ENCODE measurements around the gene POLH. TPM values are rescaled to one million over a fixed set of nuclear protein-coding genes. Genes with fewer than 3 reads are reported as not detected.
A peak's percentile ranks its signal among the peaks of the same experiment; 100 is the strongest.
"Not testable (repeated sequence)": the region's sequence is repeated elsewhere in the genome, so short reads cannot be mapped to it uniquely, and the experiment has no call there.

The POLH gene
- total RNA-seq, 1 donor from 2014 or later: 5.9 TPM

DNA sequence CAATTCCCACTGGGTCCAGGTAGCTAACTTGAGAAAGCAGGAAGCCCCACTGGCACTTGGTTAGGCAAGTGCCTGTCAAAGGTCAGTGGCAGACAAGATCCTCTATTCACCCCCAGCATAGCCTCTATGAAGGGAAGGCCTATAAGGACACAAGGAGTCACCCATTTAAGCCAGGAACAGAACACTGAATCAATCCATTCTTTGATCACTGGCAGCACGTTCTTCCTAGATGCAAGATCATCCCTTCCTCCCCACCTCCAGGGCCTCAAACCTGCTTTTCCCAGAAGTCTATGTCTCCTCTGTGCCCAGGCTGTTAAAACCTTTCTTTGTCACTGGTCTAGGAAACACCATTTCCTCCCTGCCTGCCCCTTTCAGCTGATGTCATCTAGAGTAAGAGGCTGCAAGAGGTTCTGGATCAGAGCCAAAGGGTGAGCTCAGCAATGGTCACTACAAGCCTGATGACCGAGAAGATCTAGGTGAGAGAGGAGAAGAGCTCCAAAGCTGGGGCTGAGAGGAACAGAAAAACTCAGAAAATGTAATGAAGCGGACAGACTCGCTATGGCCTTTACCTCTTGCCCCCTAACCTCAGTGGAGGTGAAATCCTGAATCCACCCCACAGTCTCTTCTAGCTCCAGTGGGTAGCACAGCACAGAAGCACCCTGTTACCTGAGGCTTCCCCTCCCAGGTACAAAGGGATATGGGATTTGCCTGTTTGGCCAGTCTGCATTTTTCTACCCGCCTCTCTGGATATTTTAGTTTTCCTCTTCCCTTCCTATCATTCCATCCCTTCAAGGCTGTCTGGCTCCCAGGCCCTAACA is 51.2 kb downstream of the POLH start:
- intact Hi-C loops (cut with DNase I): no loop called here
- ATAC-seq (no peak), DNase-seq (ENCODE audit: missing footprints) (peak; percentile 84)

DNA sequence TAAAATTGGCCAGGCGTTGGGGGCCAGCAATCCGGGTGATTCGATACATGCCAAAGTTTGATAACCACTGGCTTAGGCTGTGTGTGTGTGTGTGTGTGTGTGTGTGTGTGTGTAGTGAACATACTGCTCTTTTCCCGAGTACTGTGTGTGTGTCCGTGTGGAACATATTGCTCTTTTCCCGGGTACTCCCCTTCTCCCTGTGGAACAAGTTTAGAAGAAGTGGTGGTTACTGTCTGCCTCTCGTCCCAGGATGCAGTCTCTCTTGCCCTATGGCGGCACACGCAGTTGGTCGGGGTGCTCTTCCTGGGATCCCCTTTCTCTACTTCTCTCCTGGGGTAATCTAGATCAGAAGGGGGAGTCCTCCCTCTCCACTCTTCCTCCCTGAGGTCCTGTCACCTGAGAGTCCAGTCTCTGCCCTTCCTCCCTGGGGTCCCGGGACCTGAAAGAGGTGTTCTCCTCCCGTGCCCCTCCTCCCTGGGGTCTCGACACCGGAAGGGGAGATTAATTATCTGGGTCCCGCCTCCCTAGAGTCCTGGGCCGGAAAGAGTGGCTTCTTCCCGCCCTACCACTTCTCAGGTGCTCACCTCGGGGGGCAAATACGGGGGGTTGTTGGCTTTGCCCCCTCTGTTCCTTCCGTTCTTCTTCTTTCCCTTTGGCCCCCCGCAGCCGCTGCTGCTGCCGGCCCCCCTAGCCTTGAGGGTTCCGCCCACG is 52.6 kb downstream of the POLH start:
- no peak for ATAC-seq
- intact Hi-C loops (cut with DNase I): no loop called here
- DNase-seq (ENCODE audit: missing footprints): no peak

DNA sequence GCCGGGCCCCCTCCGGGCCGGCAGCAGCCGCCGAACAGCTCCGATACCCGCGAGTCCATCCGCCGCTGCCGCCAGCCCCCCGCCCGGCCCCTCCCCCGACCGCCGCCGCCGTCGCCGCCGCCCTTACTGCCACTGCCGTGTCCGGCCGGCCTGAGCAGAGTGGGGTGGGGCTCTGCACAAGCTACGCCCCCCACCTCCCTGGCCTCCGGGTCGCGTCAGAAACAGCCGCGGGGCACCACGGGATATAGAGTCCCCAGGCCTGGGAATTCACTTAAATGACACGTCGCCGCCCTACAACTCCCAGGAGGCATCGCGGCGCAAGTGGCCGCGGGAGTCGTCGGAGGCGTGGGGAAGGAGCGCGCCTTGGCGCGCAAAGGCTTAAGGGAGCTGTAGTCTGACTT is 53.1 kb downstream of the POLH start, which contains the start of gene GTPBP2:
Gene GTPBP2 (minus strand): TSS at position 161 of the 401 bp plus-strand sequence. CDS start 102 bp downstream, at position 59.
- ATAC-seq (peak; percentile 94), DNase-seq (ENCODE audit: missing footprints) (peak; percentile 100)
- intact Hi-C loops (cut with DNase I): no loop called here

DNA sequence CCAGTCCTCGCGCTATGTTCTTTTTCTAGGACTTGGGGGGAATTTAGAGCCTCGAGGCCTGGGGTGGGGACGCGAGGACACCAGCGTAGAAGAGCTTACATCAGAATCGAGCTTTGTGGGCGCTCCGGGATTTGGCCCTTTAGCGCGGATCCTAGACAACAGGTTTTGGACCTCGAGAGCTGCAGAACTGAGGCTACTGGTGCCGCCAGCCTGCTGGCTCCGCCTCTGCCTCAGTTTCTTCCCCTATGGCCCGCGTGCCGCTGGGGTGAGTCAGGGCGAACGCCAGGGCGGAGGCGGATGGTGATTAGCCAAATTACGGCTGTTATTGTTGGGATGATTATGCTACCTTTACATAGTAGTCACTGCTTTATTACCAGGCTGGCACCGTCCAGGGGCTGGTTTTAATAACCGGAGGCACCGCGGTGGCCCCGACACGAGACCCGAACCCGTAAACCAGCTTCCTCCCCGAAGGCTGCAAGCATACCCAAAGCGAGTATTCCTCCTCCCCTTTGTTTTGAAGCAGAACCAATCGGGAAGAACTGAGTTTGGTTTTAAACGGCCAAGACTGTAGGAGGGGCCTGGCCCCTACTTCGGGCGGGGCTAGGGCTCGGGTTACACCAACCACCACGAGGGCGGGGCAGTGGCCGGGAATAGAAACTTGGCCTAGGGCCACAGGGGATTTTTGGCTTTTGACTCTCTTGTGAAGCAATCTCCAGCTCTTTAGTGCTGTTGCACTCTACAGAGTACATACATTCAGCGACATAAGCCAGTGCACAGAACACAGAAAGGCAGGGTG is 53.7 kb downstream of the POLH start:
- intact Hi-C loops (cut with DNase I): no loop called here
- DNase-seq (ENCODE audit: missing footprints) (peak; percentile 96), ATAC-seq (peak; percentile 91)

DNA sequence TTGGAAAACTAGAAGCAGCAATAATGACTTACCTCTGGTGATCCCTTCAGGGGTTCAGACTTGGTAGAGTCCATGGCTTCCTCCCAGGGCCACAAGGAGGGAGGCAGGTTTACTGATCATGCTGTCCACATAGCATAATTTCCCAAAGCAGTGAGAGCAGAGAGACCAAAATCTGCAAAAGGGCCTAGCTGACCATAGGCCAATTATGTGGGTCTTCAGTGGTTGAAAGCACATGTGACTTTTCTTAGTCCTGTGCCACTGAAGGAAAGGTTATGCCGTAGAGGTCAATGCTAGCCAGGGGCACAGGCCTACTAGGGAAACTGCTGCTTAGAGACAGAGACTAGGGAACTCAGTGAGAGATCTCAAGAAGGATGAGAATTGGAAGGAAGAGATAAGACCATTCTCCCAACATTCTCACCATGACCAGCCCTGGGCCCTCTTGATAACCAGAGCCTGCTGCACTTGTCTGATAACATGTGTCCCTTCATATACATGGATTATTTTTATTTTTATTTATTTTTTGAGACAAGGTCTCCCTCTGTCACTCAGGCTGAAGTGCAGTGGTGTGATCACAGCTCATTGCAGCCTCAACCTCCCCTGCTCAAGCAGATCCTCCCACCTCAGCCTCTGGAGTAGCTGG is 55.1 kb downstream of the POLH start:
- DNase-seq (ENCODE audit: missing footprints): peak; percentile 57
- intact Hi-C loops (cut with DNase I): no loop called here
- no peak for ATAC-seq

DNA sequence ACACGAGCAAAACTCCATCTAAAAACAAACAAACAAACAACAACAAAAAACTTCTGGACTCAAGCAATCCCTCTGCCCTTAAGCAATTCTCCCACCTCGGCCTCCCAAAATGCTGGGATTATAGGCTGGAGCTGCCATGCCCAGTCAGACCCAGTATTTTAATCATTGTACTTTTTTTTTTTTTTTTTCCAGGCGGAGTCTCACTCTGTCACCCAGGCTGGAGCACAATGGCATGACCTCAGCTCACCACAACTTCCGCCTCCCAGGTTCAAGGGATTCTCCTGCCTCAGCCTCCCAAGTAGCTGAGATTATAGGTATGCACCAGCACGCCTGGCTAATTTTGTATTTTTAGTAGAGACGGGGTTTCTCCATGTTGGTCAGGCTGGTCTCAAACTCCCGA is 57.0 kb downstream of the POLH start:
- intact Hi-C loops (cut with DNase I); ATAC-seq: not testable (repeated sequence)

DNA sequence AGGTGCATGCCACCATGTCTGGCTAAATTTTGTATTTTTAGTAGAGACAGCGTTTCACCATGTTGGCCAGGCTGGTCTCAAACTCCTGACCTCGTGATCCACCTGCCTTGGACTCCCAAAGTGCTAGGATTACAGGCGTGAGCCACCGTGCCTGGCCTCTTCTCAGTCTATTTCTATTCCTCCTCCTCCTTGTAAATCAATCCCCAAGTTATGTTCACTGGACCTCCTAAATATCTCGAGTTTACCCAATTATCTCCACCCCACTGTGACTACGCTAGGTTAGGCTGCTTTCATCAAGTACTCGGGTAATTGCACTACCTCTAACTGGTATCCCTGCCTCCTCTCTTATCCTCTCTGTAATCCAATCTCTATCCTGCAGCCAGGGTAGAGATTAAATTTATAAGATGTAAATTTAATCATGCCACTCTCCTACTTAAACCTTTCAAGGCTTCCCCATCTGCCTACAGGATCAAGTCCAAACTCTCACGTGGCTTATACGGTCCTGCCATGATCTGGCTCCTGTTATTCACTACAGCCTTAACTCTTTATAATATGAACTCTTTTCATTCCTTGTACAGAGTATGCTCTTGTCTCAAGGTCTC is 58.8 kb downstream of the POLH start:
- no peak for DNase-seq (ENCODE audit: missing footprints)
- intact Hi-C loops (cut with DNase I): no loop called here
- ATAC-seq: no peak

More for the DNA sequence above, 57.0 kb downstream of the POLH start:
- DNase-seq (ENCODE audit: missing footprints): not testable (repeated sequence)

DNA sequence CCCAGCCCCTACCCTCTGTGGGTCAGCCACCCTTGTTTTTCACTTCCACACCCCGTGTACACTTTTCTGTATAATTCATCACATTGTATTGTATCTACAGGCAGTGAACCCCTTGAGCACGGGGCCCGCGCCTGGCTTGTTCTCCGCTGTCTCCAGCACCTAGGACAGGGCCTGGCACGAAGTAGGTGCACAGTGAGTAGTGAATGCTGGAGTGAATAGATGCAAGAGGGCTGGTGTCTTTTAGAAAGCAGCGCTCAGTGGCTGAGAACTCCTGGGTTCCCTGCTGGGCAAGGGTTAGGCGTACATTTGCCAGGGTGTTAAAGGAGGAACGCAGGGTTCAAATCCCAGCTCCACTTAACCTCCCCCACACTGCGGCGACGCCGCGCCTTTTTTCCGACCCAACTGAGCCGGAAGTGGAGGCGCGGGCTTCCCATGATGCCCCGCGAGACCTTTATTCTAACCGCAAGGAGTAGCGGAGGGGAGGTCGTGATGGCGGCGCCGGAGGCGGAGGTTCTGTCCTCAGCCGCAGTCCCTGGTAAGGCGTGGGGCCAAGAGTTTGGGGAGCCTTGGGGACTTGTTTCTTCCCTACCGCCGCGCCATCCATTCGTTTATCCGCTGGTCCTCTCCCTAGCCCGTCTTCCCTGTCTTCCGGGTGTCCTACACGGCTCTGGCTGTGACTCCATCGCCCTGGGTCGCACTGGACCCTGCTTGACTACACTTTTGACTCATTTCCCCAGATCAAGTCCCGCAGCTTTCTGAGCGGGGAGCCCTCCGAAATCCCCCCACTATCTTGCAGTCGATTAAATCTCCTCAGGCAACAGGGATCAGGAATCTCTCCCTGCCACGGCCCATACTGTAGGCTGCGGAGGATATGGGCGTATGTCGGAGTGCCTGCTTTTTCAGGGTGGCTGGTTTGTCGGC is 59.7 kb downstream of the POLH start, which contains the start of gene MAD2L1BP:
Gene MAD2L1BP (plus strand): TSS at position 454 of the 921 bp plus-strand sequence. CDS start 36 bp downstream, at position 490.
- DNase-seq (ENCODE audit: missing footprints) (peak; percentile 94), ATAC-seq (peak; percentile 90)
- intact Hi-C loops (cut with DNase I): no loop called here

DNA sequence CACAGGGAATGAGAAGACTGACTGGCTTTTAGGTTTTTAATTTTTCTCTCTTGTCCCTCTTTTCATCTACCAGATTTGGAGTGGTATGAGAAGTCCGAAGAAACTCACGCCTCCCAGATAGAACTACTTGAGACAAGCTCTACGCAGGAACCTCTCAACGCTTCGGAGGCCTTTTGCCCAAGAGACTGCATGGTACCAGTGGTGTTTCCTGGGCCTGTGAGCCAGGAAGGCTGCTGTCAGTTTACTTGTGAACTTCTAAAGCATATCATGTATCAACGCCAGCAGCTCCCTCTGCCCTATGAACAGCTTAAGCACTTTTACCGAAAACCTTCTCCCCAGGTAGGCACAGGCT is 60.3 kb downstream of the POLH start:
- ATAC-seq (no peak), DNase-seq (ENCODE audit: missing footprints) (no peak)
- intact Hi-C loops (cut with DNase I): no loop called here

DNA sequence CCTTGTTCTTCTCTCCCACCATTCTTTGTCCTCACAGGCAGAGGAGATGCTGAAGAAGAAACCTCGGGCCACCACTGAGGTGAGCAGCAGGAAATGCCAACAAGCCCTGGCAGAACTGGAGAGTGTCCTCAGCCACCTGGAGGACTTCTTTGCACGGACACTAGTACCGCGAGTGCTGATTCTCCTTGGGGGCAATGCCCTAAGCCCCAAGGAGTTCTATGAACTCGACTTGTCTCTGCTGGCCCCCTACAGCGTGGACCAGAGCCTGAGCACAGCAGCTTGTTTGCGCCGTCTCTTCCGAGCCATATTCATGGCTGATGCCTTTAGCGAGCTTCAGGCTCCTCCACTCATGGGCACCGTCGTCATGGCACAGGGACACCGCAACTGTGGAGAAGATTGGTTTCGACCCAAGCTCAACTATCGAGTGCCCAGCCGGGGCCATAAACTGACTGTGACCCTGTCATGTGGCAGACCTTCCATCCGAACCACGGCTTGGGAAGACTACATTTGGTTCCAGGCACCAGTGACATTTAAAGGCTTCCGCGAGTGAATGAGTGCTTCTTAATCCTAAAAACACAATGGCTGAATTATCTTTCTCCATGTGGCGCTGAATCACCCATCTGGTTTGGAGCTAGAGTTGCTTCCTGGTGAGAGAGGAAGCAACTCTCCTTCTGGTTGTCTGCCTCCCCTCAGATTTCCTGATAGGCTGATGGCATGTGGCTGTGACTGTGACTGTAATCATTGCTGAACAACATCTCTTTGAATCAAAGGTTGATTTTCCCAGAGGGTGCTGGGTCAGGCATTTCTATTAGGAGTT is 64.2 kb downstream of the POLH start:
- intact Hi-C loops (cut with DNase I): no loop called here
- no peak for DNase-seq (ENCODE audit: missing footprints)
- ATAC-seq: no peak

DNA sequence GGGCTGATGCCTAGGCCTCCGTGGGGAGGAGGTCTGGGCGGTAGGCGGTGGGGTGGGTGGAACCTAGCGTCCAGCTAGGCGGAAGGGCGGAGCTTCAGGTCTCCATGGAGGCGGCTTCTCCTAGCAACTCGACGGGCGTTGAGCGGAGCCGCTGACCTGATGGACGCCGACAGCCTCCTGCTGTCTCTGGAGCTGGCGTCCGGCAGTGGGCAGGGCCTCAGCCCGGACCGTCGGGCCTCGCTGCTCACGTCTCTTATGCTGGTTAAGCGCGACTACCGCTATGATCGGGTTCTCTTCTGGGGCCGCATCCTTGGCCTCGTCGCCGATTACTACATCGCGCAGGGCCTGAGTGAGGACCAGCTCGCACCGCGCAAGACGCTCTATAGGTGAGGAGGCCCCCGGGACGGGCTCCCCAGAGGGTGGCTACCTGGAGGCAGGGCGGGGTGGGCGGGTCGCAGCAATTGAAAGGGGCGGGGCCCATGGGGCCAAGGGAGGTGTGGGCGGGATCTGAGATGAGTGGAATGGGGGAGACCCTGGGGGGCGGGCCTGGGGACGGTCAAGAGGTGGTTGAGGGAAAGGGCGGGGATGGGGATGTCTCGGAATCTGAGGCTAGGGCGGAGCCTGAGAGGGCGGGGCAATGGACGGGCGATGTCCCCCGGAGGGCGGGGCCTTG is 69.1 kb downstream of the POLH start, which contains the start of gene RSPH9:
Gene RSPH9 (plus strand): TSS at position 97 of the 673 bp plus-strand sequence. CDS start 63 bp downstream, at position 160.
- DNase-seq (ENCODE audit: missing footprints) (peak; percentile 86), ATAC-seq (peak; percentile 78)
- intact Hi-C loops (cut with DNase I): no loop called here

DNA sequence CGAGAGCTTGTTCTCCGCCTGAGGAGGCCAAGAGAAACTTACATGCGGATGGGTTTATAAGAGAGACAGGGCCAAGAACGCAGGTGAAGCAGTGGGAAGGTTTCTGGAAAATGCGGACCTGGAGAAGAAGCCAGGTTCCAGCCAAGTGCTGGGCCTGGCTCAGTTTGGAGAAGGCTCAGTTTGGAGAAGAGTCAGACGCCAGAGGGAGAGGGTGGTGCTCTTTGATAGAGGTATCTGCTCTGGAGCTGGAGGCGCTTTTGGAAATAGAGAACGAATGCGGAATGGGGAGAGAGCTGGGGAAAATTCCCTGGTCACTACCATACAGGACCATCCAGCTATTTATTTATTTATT is 69.6 kb downstream of the POLH start:
- DNase-seq (ENCODE audit: missing footprints) (no peak), ATAC-seq (peak; percentile 14)
- intact Hi-C loops (cut with DNase I): no loop called here

DNA sequence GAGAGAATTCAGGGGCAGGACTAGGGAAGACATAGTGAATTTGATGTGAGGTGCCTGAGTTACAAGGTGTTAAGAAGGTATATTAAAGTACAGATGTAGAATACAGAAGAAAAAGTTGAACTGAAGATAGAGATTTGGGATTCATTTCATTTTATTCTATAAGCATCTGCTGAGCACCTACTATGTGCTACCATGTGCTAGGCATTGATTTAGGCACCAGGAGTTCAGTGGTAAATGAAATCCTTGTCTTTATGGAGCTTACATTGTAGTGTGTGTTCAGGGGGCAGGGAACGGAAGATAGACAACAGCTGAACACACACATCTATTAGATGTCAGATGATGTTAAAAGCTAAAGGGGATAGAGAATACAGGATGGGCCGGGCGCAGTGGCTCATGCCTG is 71.6 kb downstream of the POLH start:
- ATAC-seq: no peak
- DNase-seq (ENCODE audit: missing footprints): no peak
- intact Hi-C loops (cut with DNase I): no loop called here

DNA sequence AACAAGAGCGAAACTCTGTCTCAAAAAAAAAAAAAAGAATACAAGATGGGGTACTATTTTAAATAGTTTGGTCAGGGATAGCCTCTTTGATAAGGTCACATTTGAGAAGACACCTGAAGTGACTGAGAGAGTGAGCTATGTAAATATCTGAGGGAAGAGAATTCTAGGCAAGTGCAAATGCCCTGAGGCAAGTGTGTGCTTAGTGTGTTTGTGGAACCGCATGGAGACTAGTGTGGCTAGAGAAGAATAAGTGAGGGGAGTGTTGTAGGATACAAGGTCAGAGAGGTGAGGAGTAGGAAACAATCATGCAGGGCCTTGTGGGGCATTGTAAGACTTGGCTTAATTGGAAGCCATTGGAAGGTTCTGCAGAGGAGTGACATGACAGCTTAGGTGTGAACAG is 72.3 kb downstream of the POLH start:
- ATAC-seq (no peak), DNase-seq (ENCODE audit: missing footprints) (no peak)
- intact Hi-C loops (cut with DNase I): no loop called here

DNA sequence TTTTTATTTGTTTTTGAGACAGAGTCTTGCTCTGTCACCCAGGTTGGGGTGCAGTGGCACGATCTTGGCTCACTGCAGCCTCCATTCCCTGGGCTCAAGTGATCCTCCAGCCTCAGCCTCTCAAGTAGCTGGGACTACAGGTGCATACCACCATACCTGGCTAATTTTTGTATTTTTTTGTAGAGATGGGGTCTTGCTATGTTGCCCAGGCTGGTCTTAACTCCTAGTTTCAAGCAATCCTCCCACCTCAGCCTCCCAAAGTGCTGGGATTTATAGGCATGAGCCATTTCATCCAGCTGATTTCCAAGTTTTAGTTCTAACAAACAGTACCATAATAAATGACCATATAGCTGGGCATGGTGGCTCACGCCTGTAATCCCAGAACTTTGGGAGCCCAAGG is 76.8 kb downstream of the POLH start:
- ATAC-seq; intact Hi-C loops (cut with DNase I); DNase-seq (ENCODE audit: missing footprints): not testable (repeated sequence)

DNA sequence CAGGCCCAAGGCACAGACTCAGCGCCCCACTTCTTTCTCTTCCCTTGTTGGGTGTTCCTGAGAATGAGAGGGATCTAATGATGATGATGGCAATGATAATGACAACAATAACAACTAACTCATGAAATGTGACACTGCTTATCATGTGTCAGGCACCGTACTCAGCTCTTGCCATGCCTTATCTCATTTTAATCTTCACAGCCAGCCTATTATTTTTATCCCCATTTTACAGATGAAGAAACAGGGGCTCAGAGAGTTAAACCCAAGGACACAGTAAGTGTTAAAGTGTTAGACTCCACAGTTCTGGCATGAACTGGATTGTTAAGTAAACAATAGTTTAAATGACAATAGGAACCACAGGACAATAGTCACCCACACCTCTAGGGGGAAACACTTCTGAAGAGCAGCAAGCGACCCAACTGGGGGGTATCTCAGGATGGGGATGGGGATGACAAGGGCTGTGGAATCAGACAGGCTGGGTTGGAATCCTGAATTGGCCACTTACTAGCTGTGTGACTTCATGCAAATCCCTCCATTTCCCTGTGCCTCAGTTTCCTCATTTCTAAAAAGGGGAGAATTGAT is 81.3 kb downstream of the POLH start:
- intact Hi-C loops (cut with DNase I): no loop called here
- no peak for ATAC-seq
- no peak for DNase-seq (ENCODE audit: missing footprints)

All from Right ventricle myocardium inferior (tissue), 1 donor.